Stimulated activated CD8-positive, alpha-beta memory T cell treated with anti-CD3 and anti-CD28 coated beads, Interleukin-7, amount 100 ng/mL, for 4 hours (primary cell): Measurements from ENCODE around the gene C3AR1.
A peak's percentile ranks its signal among the peaks of the same experiment; 100 is the strongest.
"Not testable (repeated sequence)": the region's sequence is repeated elsewhere in the genome, so short reads cannot be mapped to it uniquely, and the experiment has no call there.

Experiments
- DNase-seq, 2 donors: peaks; one replicate each; pipeline ENCODE4 v3.0.0-alpha.2; 2020; ENCODE audit warnings: low read depth in 2 of 2

C3AR1 gene

DNA sequence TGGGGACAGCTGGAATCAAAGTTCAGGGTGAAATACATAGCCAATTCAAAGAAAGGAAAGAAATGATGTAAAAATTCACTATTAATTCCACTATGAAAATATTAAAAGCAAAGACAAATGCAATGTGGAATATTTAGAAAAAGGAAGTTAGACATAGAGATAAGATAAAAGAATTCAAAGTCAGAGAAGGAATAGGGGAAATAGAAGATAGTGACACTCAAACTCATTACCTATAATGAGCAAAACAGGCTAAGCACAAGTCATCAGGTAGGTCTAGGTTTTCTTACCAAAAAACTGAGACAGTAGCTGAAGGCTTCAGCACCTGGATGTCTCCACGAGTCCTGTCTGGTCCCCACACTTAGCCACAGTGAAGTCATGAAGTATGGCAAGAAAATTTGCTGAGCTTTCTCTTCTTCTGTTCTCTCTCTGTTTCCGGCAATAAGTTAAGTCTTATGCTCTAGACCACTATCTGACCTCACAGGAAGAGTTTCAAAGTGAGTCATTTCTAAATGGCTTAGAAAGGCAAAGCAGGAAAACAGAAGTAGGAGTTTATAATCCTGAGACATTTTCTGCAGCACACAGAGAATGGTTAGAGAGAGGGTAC is at the start of gene C3AR1:
Gene C3AR1, minus strand, starts transcription at position 369 of the 604 bp plus-strand sequence. CDS start 6,174 bp downstream, outside the sequence.
- DNase-seq: peak in 1 of 2 donors; percentile 10

DNA sequence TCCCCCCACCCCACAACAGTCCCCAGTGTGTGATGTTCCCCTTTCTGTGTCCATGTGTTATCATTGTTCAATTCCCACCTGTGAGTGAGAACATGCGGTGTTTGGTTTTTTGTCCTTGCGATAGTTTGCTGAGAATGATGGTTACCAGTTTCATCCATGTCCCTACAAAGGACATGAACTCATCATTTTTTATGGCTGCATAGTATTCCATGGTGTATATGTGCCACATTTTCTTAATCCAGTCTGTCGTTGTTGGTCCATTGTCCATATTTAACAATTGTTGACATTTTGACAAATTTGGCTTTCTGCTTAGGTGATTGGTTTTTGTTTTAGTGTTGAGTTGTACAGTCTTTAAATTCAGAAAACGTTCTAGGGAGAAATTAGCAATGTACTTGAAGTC is 47.0 kb upstream of the C3AR1 start:
- DNase-seq: not testable (repeated sequence)

DNA sequence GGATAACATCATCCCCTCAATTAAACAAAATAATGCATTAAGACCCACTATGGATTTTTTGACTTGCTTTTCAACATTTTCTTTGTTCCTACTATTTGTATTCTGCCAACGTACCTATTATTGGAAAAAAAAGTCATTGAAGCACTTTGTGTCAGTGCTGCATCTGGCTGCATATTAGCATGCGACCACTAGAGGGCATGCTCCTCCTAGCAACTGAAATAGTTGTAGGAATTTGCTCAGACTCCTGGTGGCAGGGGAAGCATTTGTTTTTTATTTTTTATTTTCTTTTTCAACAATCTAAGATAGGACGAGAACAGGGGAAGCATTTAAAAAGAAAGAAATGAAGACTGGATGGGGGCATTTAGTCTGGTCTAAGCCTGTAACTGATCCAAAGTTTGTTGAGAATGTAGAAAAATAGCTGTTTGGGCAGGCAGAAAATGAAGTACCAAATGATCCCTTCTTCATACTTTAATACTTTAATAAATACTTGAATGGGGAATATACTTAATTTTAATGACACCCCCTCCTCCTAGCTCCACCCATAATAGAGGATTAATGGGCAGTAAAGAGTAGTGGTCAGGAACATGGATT is 42.7 kb upstream of the C3AR1 start:
- DNase-seq: peak; percentile 60 to 71

DNA sequence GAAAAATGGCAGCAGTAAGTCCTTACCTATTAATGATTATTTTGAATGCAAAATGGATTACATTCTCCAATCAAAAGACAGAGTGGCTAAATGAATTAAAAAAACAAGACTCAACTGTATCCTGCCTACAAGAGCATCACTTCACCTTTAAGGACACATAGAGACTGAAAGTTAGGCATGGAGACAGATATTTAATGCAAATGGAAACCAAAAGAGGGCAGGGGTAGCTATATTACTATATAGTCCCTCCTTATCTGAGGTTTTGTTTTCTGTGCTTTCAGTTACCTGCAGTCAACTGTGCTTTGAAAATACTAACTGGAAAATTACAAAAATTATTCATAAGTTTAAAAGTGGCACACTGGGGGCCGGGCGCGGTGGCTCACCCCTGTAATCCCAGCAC is 33.1 kb upstream of the C3AR1 start:
- DNase-seq: no peak

DNA sequence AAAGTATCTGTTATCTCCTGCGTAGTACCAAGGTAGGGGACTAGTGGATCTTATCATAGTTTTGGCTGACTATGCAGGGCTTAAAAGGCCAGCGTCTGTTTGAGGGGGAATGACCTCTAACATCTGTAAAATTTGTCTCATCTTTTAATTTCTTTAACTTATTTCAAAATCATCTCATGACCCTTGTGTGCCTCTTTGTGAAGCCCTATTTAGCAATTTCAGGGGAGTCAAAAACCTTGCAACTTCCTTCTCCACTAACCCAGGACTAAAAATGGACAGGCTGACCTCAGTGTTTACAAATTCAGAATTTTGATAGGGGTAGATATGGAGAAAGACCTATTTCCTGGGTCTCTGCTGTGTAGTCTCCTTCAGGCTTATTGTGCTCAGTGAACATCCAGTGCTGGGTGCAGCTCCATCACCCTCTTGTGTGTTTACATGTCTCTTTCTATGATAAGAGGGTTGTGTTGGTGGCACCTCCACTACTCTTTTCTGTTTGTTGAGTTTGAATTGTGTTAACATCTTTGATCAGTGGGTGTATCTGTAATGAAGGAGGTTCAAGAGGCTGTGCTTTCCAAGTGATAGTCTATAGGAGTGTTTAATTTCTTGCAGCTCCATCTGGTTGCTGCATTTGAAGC is 30.2 kb upstream of the C3AR1 start:
- no peak for DNase-seq

DNA sequence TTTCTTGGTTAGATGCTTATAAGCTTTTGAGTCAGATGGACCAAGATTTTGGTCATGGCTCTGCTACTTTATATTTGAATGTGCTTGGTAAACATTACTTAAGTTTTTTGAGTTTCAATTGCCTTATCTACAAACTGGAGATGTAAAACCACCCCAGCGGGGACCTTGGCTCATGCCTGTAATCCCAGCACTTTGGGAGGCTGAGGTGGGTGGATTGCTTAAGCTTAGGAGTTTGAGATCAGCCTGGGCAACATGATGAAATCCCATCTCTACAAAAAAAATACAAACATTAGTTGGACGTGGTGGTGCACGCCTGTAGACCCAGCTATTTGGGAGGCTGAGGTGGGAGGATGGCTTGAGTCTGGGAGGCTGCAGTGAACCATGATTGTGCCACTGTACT is 27.1 kb upstream of the C3AR1 start:
- DNase-seq: no peak

DNA sequence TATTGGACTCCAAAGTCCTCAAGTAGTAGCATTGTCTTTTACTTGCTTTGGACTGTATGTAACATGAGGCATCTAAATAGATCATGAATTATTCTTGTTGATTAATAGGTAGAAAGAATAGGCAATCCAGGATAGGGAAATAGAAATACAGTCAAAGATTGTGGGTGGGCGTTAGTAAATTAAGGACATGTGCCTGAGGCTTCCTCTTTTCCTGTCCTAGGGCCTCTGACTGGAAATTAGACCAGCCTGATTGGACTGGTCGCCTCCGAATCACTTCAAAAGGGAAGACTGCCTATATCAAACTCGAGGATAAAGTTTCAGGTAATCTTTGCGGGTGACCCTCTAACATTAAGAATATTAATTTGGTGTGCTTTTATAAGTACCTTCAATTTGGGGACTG is 23.6 kb upstream of the C3AR1 start:
- no peak for DNase-seq

DNA sequence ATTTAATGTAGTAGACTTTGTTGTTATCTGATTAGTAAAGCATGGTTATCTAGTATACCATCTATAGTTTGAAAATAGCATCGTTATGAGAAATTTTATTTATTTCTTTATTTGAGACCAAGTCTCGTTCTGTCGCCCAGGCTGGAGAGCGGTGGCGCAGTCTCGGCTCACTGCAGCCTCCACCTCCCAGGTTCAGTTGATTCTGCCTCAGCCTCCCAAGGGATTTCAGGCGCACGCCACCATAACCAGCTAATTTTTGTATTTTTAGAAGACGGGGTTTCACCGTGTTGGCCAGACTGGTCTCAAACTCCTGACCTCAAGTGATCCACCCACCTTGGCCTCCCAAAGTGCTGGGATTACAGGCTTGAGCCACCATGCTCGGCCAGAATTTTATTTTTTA is 23.1 kb upstream of the C3AR1 start:
- not testable (repeated sequence) for DNase-seq

DNA sequence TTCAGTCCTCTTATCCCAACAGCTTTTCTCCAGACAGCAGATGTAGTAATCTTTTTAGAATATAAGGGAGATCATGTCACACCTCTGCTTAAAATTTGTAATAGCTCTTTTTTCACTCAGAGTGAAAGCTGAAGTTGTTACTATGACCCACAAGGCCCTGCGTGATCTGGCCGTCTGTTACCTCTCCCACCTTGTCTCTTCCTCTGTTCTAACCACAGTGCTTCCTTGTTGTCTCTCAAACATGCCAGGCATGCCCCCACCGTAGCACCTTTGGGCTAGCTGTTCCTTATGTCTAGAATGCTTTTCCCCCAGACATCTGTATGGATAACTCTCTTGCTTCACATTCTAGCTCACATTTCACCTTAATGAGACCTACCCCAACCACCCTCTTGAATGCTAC is 22.4 kb upstream of the C3AR1 start:
- peak in 1 of 2 donors; percentile 4 for DNase-seq

DNA sequence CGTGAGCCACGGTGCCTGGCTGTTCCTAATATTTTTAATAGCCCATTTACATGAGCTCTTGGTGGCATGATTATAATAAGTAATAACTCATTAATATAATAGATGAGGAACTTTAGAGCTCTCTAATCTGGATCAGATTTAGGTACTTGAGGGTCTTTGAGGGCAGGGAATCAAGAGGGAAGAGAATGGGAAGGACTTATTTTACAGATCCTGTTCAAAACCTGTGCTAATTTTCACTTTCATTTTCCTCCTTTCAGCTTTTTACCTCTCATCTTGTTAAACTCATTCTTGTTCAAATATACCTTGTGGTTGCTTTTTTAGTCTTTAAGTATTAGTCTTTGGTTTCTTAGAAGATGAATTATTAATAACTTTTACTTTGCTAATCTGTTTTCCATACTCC is 21.5 kb upstream of the C3AR1 start:
- no peak for DNase-seq

DNA sequence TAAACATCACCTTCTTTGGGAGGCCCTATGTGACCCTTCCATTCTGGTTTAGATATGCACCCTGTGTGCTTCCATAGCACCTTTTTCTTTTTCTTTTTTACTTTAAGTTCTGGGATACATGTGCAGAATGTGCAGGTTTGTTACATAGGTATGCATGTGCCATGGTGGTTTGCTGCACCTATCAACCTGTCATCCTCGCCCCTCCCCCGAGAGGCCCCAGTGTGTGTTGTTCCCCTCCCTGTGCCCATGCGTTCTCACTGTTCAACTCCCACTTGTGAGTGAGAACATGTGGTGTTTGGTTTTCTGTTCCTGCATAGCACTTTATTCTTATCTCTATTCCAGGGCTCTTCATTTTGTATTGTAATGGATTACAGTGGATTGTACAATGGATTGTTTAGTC is 18.2 kb upstream of the C3AR1 start:
- DNase-seq: peak in 1 of 2 donors; percentile 11

DNA sequence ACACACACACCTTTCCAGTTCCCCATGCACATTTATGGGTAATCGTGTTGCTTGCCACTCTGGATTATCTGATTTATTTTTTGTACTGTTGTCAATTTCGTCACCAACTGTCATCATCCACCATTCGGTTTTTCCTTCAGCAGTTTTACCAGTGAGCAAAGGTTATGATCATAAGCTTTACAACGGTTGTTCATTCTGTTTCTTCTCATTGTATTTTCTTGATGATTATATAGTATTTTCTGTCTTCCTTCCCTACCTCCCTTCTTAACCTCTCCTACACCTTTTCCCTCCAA is 16.6 kb upstream of the C3AR1 start:
- no peak for DNase-seq

DNA sequence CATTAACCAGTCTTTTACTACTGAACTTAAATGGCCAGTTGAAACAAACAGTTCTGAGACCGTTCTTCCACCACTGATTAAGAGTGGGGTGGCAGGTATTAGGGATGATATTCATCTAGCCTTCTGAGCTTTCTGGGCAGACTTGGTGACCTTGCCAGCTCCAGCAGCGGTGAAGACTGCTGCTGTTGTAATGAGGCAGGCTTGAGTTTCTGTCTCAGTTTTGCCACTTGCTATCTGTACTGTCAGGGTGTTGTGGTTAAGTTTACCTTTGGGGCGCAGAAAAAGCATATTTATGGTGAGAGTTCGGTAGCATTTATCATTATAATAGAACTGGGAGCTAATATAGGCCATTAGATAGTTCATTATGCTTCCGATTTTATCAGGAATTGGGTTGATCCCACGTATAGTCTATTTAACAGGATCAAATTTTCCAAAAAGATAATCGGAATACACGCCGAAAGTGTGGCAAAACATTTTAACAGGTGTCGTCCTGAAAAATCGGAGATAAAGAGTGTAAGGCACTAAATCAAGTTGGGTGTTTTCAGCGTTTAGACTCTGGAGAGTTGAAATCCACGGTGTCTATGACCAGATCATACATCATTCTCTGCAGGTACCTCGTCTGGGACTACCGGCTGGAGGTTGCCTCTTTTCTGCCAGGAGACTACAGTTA is 15.2 kb upstream of the C3AR1 start:
- DNase-seq: peak in 1 of 2 donors; percentile 4

DNA sequence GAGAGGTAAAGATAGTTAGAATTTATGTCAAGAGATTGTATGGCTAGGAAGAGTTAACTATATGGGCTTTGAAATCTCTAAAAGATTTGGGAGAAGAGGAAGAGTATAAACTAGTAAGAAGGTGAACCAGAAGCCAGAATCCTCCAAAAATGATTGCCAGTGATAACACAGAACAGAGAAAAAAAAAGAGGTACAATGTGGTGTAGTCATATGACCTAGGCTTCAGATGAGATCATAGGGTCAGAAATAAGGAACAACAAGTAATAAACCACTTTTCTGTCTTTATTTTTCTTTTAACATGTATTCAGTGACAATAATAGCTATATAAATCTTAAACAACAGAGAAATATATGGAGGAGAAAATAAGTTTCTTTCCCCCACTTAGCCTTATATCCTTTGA is 14.0 kb upstream of the C3AR1 start:
- DNase-seq: no peak

DNA sequence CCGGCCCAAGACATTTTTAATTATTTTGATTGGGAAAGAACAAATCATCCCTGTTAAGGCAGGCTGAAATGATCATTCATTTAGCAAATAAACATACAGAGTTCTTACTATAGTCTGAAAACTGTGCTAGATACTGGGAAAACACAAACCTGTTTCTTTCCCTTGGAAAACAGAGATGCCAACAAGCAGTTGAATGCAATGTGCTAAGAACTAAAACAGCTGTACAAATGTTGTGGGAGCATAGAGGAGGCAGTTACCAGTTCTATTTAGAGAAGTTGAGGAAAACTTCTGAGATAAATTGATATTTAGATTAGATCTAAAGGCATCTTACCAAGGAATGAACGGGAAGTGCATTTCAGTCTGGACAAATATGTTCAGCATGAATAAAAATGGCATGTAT is 12.8 kb upstream of the C3AR1 start:
- no peak for DNase-seq

DNA sequence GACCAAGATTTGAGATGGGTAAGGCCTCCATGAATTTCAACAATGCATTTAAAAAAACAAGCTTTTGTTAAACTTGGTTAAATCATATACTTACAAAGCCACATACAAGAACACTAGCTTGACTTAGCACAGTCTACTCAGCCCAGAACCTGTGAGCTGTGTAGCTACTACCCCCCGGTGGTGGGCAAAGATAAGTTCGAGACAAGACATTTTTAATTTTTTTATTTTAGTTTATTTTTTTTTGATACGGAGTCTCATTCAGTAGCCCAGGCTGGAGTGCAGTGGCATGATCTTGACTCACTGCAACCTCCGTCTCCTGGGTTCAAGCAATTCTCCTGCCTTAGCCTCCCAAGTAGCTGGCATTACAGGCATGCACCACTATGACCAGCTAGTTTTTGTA is 12.2 kb upstream of the C3AR1 start:
- DNase-seq: peak; percentile 43 to 46

DNA sequence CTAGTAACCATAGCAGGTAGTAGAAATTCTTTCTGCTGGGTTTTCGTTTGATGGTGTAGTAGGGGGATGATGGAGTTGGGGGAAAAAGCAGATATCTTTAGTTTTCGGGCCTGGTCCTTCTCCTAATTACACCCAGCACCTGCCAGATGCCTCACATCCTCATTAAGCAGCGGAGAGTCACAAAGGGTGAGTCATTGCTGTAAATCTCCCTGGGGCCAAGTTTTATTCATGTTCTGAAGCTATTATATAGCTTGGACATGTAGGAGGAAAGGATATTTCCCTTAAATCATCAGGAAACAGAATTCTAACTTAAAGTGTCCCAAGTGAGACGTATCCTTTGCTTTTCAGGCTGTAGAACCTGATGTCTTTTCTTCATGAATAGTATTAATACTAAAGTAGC is 11.0 kb upstream of the C3AR1 start:
- DNase-seq: no peak

DNA sequence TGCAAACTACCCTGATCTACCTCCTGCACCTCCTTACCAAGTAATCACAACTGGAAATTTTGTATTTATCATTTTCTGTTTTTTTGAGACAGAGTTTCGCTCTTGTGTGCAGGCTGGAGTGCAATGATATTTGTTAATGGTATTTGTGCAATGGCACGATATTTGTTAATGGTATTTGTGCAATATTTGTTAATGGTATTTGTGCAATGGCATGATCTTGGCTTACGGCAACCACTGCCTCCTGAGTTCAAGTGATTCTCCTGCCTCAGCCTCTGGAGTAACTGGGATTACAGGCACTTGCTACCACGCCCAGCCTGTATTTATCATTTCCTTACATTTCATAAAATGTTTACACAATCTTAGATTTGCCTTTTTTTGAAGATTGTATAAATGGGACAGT is 10.2 kb upstream of the C3AR1 start:
- no peak for DNase-seq

DNA sequence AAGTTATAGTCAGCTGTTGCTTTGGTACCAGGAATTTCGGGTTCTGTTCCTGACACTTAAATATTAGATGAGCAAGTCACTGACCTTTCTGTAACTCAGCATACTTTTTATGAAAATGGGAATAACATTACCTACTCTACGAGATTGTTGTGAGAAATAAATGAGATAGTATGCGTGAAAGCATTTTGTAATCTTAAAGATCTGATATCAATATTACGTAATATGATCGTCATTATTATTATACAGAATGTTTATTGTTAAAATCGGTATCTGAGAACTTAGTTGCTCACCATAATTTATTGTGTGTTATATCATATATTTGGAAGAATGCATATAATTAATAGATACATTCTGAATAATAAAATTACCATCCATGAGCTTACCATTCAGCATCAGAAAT is 9.8 kb upstream of the C3AR1 start:
- DNase-seq: no peak

DNA sequence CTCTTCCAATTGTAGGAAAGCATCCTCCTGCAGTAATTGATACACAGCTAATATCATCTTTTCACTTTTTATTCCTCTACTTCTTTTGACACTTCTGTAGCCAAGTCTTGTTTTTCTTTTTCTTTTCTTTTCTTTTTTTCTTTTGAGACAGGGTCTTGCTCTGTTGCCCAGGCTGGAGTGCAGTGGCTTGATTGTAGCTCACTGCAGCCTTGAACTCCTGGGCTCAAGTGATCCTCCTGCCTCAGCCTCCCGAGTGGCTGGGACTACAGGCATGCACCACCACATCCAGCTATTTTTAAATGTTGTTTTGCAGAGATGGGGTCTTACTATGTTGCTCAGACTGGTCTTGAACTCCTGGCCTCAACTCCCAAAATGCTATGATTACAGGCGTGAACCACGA is 5.7 kb upstream of the C3AR1 start:
- not testable (repeated sequence) for DNase-seq

DNA sequence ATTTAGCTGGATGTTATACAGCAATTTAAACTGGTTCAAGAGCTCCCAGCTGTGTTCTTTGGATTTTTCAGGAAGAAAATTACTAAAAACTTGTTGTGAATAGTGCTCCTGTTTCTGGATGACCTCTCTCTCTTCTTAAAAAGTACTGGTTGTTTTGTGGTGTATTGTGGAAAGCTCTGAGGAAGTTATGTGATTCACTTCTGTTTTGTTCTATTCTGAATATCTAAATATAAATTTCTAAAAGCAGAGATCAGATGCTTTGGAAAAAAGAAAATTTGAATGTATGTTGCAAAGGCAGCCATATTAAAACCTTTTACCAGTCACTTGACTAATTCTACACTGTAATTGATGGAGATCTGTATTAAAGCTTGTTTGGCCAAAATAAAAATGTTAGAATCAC is 3.4 kb upstream of the C3AR1 start:
- DNase-seq: no peak

DNA sequence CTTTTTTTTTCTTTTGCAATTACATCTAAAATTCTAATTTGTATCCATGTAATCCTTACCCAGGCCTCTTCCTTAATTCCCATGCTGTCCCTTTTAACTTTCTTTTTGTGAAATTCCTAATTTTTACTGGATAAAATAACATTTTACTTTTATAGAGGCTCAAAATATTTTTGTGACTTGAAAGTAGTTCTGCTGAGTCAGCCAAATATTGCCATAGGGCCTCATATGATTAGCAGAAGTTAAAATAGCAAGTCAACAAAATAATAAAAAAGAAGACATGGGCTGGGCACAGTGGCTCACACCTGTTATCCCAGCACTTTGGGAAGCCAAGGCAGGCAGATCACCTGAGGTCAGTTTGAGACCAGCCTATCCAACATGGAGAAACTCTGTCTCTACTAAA is 2.0 kb downstream of the C3AR1 start:
- DNase-seq: no peak

DNA sequence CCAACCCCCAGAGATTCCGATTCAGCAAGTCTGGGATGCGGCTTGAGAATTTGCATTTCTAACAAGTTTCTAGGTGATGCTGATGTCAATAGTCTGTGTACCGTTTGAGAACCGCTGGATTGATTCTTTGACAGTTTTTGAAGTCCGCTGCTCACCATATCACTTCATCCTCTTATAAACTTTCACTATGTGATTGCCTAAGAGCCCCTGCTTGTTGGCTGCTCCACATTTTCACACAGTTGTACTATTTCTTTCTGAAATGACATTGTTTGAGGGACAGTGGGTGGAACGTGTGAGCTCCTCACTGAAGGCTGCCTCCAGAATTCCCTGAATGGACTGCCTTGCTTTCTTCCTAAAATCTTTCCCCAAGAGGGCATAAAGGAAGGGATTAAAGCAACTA is 7.7 kb downstream of the C3AR1 start:
- no peak for DNase-seq
